Lower lobe of right lung (tissue), 2 donors: Measurements from ENCODE around the gene GPR25. TPM values are rescaled to one million over a fixed set of nuclear protein-coding genes. Genes with fewer than 3 reads are reported as not detected.

Experiments used
- ATAC-seq, 2 donors: fragments of 200-7000 bp; cut with Tn5 transposase; one replicate each; pipeline ENCODE4 v1.9.1; 2020 to 2022; ENCODE audit warnings: mild to moderate bottlenecking in 2 of 2, moderate library complexity in 2 of 2
- DNase-seq: peaks from one replicate; pipeline ENCODE4 v3.0.0-alpha.2; 2020
- H3K27ac ChIP-seq: fragments of 200-600 bp; one replicate; pipeline ENCODE4 v1.8.0; 2022
- H3K27me3 ChIP-seq: fragments of 200-600 bp; one replicate; pipeline ENCODE4 v1.8.0; 2022; ENCODE audit warnings: low read depth
- H3K36me3 ChIP-seq: fragments of 200-600 bp; one replicate; pipeline ENCODE4 v1.8.0; 2022; ENCODE audit warnings: mild to moderate bottlenecking
- H3K4me1 ChIP-seq: fragments of 200-600 bp; one replicate; pipeline ENCODE4 v1.8.0; 2022
- H3K4me3 ChIP-seq: fragments of 200-600 bp; one replicate; pipeline ENCODE4 v1.8.0; 2022; ENCODE audit warnings: mild to moderate bottlenecking
- H3K9me3 ChIP-seq: fragments of 200-600 bp; one replicate; pipeline ENCODE4 v1.8.0; 2022
- CTCF ChIP-seq: fragments of 200-600 bp; IDR thresholded peaks from one replicate; pipeline ENCODE4 v1.8.0; 2022; ENCODE audit warnings: antibody characterized with exemption, mild to moderate bottlenecking
- intact Hi-C: fragments of 100-400 bp; cut with DNase I; formaldehyde crosslinking; loops from one replicate; pipeline ENCODE4 v1.11.0; 2022
- total RNA-seq: library from RNA; stranded (reverse); fragmentation: NEBNext Ultra II Directional; extraction: Animal tissue kit (Norgen Biotek cat#: 25700); gene quantifications from one replicate; pipeline ENCODE4 v1.2.1, GENCODE V29; 2021
- donor health status: DM: no; HTN: yes; CAD: no; lungs with severe emphysema.

GPR25 gene
- total RNA-seq, 1 donor from 2014 or later: 0.62 TPM

- no peak for TF ChIP-seq CTCF
- DNase-seq (no peak), ATAC-seq (no peak)
- H3K9me3 ChIP-seq: no peaks in the 10 kb centered on the region
- peaks cover 21% of the 10 kb centered on the region for H3K27me3 ChIP-seq
- no peak overlapping the region for H3K27ac ChIP-seq
- intact Hi-C loops: no loop called here
- no peaks in the 10 kb centered on the region for H3K36me3 ChIP-seq
- H3K4me3 ChIP-seq: peak overlapping the region; percentile 58
- H3K4me1 ChIP-seq: peaks cover 15% of the 10 kb centered on the region
These were observed 19.0 kb downstream of the GPR25 start for GRCh38 chr1:200891774-200892157.

DNA sequence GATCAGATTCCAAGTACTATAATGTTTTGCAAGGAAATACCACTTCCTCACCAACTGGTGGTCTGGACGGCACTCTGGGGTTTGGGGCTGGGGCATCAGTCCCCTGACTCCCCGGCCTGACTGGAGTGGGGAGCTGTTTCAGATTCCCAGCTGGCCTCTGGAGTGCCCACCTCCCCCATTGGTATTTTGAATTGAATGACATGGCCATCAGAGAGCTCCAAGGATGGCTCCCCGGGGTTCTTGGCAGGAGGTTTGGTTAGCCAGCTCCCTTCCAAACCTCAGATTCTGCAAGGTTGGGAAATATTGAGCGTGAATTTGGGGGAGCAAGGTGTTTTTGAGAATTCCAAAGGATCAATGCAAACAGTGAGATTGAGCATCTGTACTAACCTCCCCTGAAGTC is 19.8 kb downstream of the GPR25 start:
- TF ChIP-seq CTCF: no peak
- Histone ChIP-seq H3K4me3 (no peak overlapping the region), H3K27me3 (peaks cover 21% of the 10 kb centered on the region), H3K36me3 (no peaks in the 10 kb centered on the region), H3K27ac (no peak overlapping the region), H3K4me1 (peaks cover 15% of the 10 kb centered on the region), H3K9me3 (no peaks in the 10 kb centered on the region)
- DNase-seq (no peak), ATAC-seq (no peak)
- intact Hi-C loops: no loop called here

GRCh38 chr1:200892958-200893357 is 20.2 kb downstream of the GPR25 start:
- no peak for DNase-seq
- no peak for ATAC-seq
- Histone ChIP-seq H3K27me3 (peaks cover 21% of the 10 kb centered on the region), H3K36me3 (no peaks in the 10 kb centered on the region), H3K4me1 (peaks cover 15% of the 10 kb centered on the region), H3K27ac (peak overlapping the region; percentile 18), H3K9me3 (no peaks in the 10 kb centered on the region), H3K4me3 (no peak overlapping the region)
- no peak for TF ChIP-seq CTCF
- intact Hi-C loops: no loop called here

- H3K4me1 ChIP-seq: peaks cover 15% of the 10 kb centered on the region
- H3K27me3 ChIP-seq: peaks cover 21% of the 10 kb centered on the region
These were observed 20.7 kb downstream of the GPR25 start for GRCh38 chr1:200893411-200893901.

GRCh38 chr1:200894712-200895442 is 22.1 kb downstream of the GPR25 start, which contains the start of gene INAVA:
INAVA (plus strand) TSS chr1:200894900; CDS start chr1:200898401, 3,501 bp downstream.
- peak within 1 kb of the TSS; percentile 44 for H3K4me3 ChIP-seq
- H3K36me3 ChIP-seq: no peaks in the 10 kb centered on the region
- H3K9me3 ChIP-seq: no peaks in the 10 kb centered on the region
- DNase-seq (peak; percentile 63), ATAC-seq (peak; percentile 57 to 70)
- peak within 1 kb of the TSS; percentile 68 for H3K27ac ChIP-seq
- H3K27me3 ChIP-seq: peaks cover 15% of the 10 kb centered on the region
- intact Hi-C loops: no loop called here
- peaks cover 15% of the 10 kb centered on the region for H3K4me1 ChIP-seq
- no peak for TF ChIP-seq CTCF

More at GRCh38 chr1:200893411-200893901, 20.7 kb downstream of the GPR25 start:
- DNase-seq (no peak), ATAC-seq (peak; percentile 43 to 56)
- no peaks in the 10 kb centered on the region for H3K36me3 ChIP-seq
- H3K9me3 ChIP-seq: no peaks in the 10 kb centered on the region
- intact Hi-C loops: no loop called here
- H3K4me3 ChIP-seq: no peak overlapping the region
- peak overlapping the region; percentile 18 for H3K27ac ChIP-seq
- no peak for TF ChIP-seq CTCF
